ENCODE data around the gene CDKN2AIPNL.

DNA sequence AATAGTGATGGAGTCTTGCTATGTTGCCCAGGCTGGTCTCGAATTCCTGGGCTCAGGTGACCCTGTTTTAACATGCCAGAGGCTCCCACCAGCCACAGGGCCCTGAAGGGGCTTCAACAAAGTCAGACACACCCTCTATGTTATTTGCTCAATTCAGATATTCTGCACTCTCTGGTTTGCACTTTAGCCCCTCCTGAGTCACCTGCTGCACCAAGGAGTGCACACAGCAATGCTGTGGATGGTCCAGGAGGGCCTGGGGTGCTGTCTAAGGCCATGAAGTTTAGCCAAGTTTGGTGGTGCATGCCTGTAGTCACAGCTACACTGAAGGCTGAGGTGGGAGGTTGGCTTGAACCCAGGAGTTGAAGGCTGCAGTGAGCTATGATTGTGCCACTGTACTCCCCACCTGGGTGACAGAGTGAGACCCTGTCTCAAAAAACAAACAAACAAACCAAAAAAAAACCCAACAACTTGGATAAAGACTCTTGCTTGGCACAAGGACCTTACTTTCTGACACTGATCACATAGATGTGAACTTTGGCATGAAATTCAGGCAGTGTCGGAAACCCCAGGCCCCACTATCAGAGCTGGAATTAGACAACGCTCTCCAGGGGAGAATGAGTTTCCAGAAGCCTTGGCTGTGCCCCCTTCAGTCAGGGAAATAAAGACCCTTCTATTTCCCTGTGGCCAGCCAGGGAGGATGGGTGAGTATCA, 39.7 kb upstream of the CDKN2AIPNL start:
- TF ChIP-seq CTCF (conservative IDR thresholded peaks at IDR 0.05; ENCODE audit: low read depth, low read length) (no peak), EZH2 (IDR thresholded peaks at IDR 0.05; ENCODE audit: borderline replicate concordance, low read depth, low read length, poor library complexity, severe bottlenecking) (no peak)

Measured in A673 (cell line).